Measurements from ENCODE around the gene XRCC5. TPM values are rescaled to one million over a fixed set of nuclear protein-coding genes. Genes with fewer than 3 reads are reported as not detected.

The XRCC5 gene
- total RNA-seq, 1 experiment from 2014 or later: 390 TPM

GRCh38 chr2:216084547-216084946 lies 24.6 kb upstream of the XRCC5 start:
- DNase-seq (ENCODE audit: low spot score): no peak

GRCh38 chr2:216086207-216086893 lies 22.8 kb upstream of the XRCC5 start:
- no peak for DNase-seq (ENCODE audit: low spot score)

GRCh38 chr2:216090369-216090786 lies 18.8 kb upstream of the XRCC5 start:
- no peak for DNase-seq (ENCODE audit: low spot score)

DNA sequence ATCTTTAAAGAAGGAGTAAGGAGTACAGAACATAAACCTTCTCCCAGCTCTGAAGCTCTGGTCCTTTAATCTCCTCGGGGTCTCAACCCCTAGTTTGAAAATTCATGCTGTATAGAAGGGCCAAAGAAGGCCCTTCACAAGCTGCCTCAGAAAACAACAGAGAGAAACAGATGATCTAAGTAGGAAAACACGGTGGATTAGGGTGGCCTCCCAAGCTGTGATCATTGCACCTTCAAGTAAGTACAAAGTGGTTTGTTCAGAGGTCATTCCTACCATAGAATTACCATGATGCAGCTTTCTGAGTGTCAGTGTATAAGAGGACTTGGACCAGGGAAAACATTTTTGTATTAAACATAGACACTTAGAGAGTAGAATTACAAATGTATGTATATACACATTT lies 16.5 kb upstream of the XRCC5 start:
- no peak for DNase-seq (ENCODE audit: low spot score)

- DNase-seq (ENCODE audit: low spot score): no peak
Measured at GRCh38 chr2:216094701-216095100, 14.4 kb upstream of the XRCC5 start.

GRCh38 chr2:216098421-216099334 lies 10.5 kb upstream of the XRCC5 start:
- DNase-seq (ENCODE audit: low spot score): no peak

DNA sequence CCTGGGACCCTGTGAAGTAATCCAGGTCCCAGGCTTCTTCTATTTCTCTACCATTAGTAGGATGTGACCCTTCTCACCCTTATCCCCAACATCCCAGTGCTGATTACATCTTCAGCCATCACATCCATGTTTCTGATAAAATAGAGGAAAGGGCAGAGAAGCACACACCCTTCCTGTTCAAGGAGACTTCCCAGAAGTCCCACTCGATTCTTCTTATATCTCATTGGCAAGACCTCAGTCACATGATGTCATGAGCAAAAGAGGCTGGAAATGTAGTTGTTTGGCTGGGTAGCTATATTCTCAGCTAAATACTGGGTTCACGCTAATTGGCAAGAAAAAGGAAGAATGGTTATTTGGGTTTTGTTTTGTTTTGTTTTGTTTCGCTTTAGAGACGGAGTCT lies 8.0 kb upstream of the XRCC5 start:
- no peak for DNase-seq (ENCODE audit: low spot score)

- no peak for DNase-seq (ENCODE audit: low spot score)
Measured at GRCh38 chr2:216103213-216103612, 5.9 kb upstream of the XRCC5 start.

DNA sequence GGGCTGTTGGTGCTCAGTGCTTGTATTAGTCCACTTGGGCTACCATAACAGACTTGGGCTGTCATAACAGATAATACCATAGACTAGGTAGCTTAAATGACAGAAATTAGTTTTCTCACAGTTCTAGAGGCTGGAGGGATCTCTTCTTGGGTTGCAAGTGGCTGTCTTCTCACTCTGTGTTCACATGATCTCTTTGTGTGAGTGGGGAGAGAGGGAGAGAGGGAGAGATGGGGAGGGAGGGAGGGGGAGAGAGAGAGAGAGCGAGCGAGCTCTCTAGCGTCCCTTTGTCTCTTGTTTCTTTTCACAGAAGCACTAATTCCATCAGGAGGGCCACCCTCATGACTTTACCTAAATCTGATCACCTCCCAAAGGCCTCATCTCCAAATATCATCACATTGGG lies 4.5 kb upstream of the XRCC5 start:
- DNase-seq (ENCODE audit: low spot score): no peak

- DNase-seq (ENCODE audit: low spot score): no peak
Measured at GRCh38 chr2:216107320-216107719, 1.8 kb upstream of the XRCC5 start.

GRCh38 chr2:216107760-216108159 lies 1.4 kb upstream of the XRCC5 start:
- no peak for DNase-seq (ENCODE audit: low spot score)

GRCh38 chr2:216108310-216108966 lies 710 bp upstream of the XRCC5 start:
- no peak for DNase-seq (ENCODE audit: low spot score)

DNA sequence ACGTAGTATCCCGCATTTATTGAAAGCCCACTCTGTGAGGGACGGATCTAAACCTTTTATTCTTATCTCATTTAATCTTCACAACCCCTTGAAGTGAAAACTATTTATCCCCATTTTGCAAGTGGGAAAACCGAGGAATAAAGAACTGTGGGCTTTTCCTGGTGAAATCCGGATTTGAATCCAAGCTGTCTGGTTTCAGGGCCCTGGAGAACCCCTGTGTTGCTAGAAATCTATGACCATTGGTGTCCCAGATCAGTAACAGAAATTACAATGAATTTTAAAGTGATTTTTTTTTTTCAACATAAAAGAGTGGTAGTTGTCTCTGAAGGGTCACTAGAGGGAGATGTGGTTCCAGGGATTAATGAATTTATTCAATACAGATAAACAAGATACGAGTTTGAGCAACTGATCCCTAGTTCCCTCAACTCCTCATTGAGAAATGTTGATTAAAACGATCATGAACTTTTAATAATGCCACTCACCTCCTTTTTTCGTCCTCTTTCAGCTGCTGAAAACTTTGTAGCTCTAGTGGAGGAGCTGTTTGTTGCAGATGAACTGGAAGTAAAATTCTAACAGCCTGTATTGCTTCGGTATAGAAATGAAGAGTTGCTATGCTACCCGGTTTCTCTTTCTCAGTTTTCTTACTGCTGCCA lies 940 bp downstream of the XRCC5 start:
- DNase-seq (ENCODE audit: low spot score): peak; percentile 19

GRCh38 chr2:216110620-216111019 lies 1.5 kb downstream of the XRCC5 start:
- no peak for DNase-seq (ENCODE audit: low spot score)

- no peak for DNase-seq (ENCODE audit: low spot score)
Measured at GRCh38 chr2:216111122-216111521, 2.0 kb downstream of the XRCC5 start.

DNA sequence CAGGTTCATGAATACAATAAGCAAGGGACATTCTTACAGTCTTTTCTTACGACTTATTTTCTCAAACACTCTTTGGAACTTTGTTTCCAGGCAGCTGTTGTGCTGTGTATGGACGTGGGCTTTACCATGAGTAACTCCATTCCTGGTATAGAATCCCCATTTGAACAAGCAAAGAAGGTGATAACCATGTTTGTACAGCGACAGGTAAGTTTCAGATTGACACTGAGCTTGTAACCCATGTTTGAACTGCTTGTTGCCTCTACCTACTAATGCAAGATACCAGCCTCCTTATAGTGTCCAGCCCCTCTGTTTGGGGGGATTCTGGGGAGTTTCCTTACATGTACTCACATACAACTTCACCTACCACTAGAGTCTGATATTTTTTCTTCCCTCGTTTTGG lies 3.8 kb downstream of the XRCC5 start:
- no peak for DNase-seq (ENCODE audit: low spot score)

DNA sequence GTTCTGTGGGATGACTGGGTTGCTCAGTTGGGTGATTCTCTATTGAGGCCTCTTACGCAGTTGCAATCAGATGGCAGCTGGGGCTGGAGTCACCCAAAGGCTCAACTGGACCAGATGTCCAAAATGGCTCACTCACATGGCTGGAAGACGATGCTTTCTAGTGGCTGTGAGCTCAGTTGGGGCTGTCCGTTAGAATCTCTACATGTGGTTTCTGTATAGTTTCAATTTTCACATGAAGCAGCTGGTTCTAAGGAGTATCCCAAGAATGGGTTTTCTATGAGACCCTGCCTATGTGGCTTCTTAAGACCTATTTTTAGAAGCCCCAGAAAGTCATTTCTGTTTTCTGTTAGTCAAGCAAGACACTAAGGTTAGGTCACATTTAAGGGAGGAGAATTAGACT lies 4.4 kb downstream of the XRCC5 start:
- DNase-seq (ENCODE audit: low spot score): no peak

DNA sequence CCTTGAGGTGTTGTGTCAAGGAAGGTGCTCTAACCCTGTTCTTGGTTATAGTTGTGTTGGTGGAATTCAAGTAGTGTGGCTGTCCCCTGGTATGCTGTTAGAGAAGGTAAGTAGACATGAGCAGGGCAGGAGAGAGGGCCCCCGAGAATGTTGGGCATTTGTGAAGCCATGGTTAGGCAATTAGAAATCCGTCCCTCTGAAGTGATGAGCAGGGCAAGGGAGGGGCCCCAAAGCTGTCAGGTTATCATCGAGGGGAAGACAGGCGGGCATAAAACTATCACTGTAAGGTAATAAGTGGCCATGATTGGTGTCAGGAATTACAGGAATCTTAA lies 5.2 kb downstream of the XRCC5 start:
- no peak for DNase-seq (ENCODE audit: low spot score)

DNA sequence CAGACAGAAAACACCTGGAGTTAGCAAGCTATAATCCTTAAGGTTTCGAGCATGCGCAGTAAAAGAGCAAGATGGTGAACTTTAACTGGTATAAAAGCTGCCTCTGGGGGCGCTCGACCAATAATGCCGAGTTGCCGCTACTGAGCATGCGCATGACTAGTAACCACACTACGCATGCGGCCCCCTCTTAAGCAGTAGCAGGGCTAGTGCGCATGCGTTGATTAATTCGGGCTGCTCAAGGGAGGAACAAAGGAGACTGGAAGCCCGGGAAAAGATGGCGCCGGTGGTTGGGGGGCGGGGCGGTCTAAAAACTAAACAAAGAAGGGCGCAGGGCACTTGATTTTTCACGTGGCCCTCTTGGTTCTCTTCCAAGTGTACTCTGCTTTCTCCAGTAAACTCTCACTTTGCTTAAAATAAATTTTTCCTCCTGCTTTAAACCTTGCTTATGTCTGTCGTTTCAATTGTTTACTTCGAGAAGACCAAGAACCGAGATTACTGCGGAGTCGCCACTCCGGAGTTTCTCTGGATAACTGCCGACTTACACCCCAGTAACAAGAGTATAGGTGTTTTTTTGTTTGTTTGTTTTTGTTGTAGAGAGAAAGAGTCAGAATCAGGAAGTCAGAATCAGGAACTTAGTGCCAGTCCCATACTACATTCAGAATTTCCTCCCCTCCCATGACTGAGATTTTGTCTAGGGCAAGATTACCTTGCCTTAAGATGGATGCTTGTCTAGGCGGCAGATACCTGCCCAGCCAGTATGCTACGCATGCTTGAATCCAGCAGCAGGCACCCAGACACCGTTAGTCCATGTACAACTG lies 5.8 kb downstream of the XRCC5 start:
- DNase-seq (ENCODE audit: low spot score): peak; percentile 96

DNA sequence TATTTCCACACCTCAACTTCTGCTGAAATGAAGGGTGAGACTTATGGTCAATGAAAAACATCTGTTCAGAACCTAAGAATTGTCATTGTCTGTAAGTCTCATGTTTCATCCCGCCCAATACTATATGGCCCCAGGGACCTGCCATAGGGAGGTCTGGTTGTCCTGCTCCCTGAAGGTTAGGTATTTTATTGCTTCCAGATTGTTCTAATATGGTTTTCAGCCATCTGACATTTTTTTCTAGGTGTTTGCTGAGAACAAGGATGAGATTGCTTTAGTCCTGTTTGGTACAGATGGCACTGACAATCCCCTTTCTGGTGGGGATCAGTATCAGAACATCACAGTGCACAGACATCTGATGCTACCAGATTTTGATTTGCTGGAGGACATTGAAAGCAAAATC lies 7.3 kb downstream of the XRCC5 start:
- no peak for DNase-seq (ENCODE audit: low spot score)

- no peak for DNase-seq (ENCODE audit: low spot score)
Measured at GRCh38 chr2:216117561-216118340, 8.6 kb downstream of the XRCC5 start.

Data from H4 (cell line).